Caco-2 (cell line): ENCODE data around the gene ECEL1. TPM values are rescaled to one million over a fixed set of nuclear protein-coding genes. Genes with fewer than 3 reads are reported as not detected.

Experiments
- BruUV-seq: library from RNA; stranded (reverse); fragments of 400-500 nt; replicated peaks from 2 replicates; lab custom pipeline; 2021; lab: Mats Ljungman, UMichigan
- CTCF ChIA-PET: fragments of 300-600 bp; sonication (Branson Sonifier 250); formaldehyde crosslinking; loops from one replicate; lab custom pipeline; 2022; ENCODE audit warnings: antibody characterized with exemption; lab: Charles Lee
- POLR2A ChIA-PET: fragments of 300-600 bp; sonication (Branson Sonifier 250); formaldehyde crosslinking; loops from one replicate; lab custom pipeline; 2022; ENCODE audit warnings: antibody characterized with exemption; lab: Charles Lee
- DNase-seq, 2 experiments: peaks; one replicate each; pipeline versions ENCODE4 v3.0.0 to v3.0.0-alpha.2; 2020 to 2022
- H3K27me3 ChIP-seq: replicated peaks from 2 replicates; pipeline ENCODE4 v1.6.0; 2011; ENCODE audit warnings: low read length; ENCODE audit not compliant: control insufficient read depth, insufficient read depth
- H3K36me3 ChIP-seq: 2 replicates; pipeline ENCODE4 v1.5.1; 2011; ENCODE audit warnings: low read length; ENCODE audit not compliant: control insufficient read depth, insufficient read depth
- H3K4me1 ChIP-seq: fragments of 250-450 bp; sonication (Bioruptor Pico); 2 replicates; pipeline ENCODE4 v1.5.1; 2020; ENCODE audit warnings: mild to moderate bottlenecking
- H3K4me3 ChIP-seq: 2 replicates; pipeline ENCODE4 v1.5.1; 2011; ENCODE audit warnings: low read depth, mild to moderate bottlenecking, control low read depth, low read length
- H3K9me3 ChIP-seq: fragments of 250-450 bp; sonication (Bioruptor Pico); 2 replicates; pipeline ENCODE4 v1.5.1; 2020; ENCODE audit warnings: mild to moderate bottlenecking, moderate library complexity
- H3K27ac Mint-ChIP-seq: one replicate; pipeline ENCODE4 v1.8.0; 2022; ENCODE audit warnings: mixed read lengths; ENCODE audit not compliant: unreplicated experiment
- H3K27me3 Mint-ChIP-seq: one replicate; pipeline ENCODE4 v1.8.0; 2022; ENCODE audit warnings: mixed read lengths; ENCODE audit not compliant: insufficient read depth, unreplicated experiment
- H3K36me3 Mint-ChIP-seq: one replicate; pipeline ENCODE4 v1.8.0; 2022; ENCODE audit warnings: mild to moderate bottlenecking, mixed read lengths; ENCODE audit not compliant: insufficient read depth, unreplicated experiment
- H3K4me1 Mint-ChIP-seq: one replicate; pipeline ENCODE4 v1.8.0; 2022; ENCODE audit warnings: low read depth, mixed read lengths; ENCODE audit not compliant: unreplicated experiment
- H3K4me3 Mint-ChIP-seq: one replicate; pipeline ENCODE4 v1.8.0; 2022; ENCODE audit warnings: mild to moderate bottlenecking, moderate library complexity, mixed read lengths; ENCODE audit not compliant: unreplicated experiment
- H3K9me3 Mint-ChIP-seq: one replicate; pipeline ENCODE4 v1.8.0; 2022; ENCODE audit warnings: mixed read lengths; ENCODE audit not compliant: unreplicated experiment
- CTCF ChIP-seq, 2 experiments: fragments of 200-600 bp in 1 of 2; IDR thresholded peaks; 1 replicate in 1 of 2; 2 replicates in 1 of 2; pipeline versions ENCODE4 v1.5.1 to v1.8.0; 2011 to 2022; ENCODE audit warnings: antibody characterized with exemption in 1 of 2, control low read depth in 1 of 2, inconsistent platforms in 1 of 2, low read depth in 1 of 2, low read length in 1 of 2, mild to moderate bottlenecking in 1 of 2, moderate library complexity in 1 of 2; ENCODE audit not compliant: insufficient read depth in 1 of 2, severe bottlenecking in 1 of 2, unreplicated experiment in 1 of 2
- intact Hi-C: fragments of 100-400 bp; cut with micrococcal nuclease; formaldehyde crosslinking; loops from one replicate; pipeline ENCODE4 v1.10.0; 2022; ENCODE audit not compliant: unreplicated experiment
- total RNA-seq: library from RNA; stranded (reverse); gene quantifications from 2 replicates; pipeline ENCODE4 v1.2.3, GENCODE V29; 2022

ECEL1 gene
- total RNA-seq, 1 experiment from 2014 or later, result 6.4 TPM

- CTCF ChIA-PET, result no interaction called here
Measured at GRCh38 chr2:232449964-232450363, 37.7 kb downstream of the ECEL1 start.

GRCh38 chr2:232448304-232448690, 39.3 kb downstream of the ECEL1 start:
- Histone ChIP-seq H3K27me3 (no peaks in the 10 kb centered on the region), H3K4me3 (no peak overlapping the region), H3K4me1 (0 out of 2 replicates have a peak, but pooled peaks cover 4% of the 10 kb centered on the region), H3K36me3 (no peaks in the 10 kb centered on the region), H3K9me3 (no peaks in the 10 kb centered on the region)
- DNase-seq, result no peak
- intact Hi-C loops, result no loop called here
- H3K4me3 Mint-ChIP-seq, result no peak overlapping the region
- no peaks in the 10 kb centered on the region for H3K9me3 Mint-ChIP-seq
- no peaks in the 10 kb centered on the region for H3K4me1 Mint-ChIP-seq
- POLR2A ChIA-PET, result no interaction called here
- CTCF ChIA-PET, result no interaction called here
- H3K36me3 Mint-ChIP-seq, result no peaks in the 10 kb centered on the region
- BruUV-seq, result no TSS peak
- no peaks in the 10 kb centered on the region for H3K27me3 Mint-ChIP-seq
- no peak overlapping the region for H3K27ac Mint-ChIP-seq
- no peak for TF ChIP-seq CTCF (IDR thresholded peaks at IDR 0.05; ENCODE audit: insufficient read depth in 1 of 2, low read depth in 1 of 2, low read length in 1 of 2, severe bottlenecking in 1 of 2, unreplicated experiment in 1 of 2)

More at GRCh38 chr2:232449964-232450363, 37.7 kb downstream of the ECEL1 start:
- Mint-ChIP-seq H3K4me3 (no peak overlapping the region), H3K27ac (no peak overlapping the region), H3K9me3 (no peaks in the 10 kb centered on the region), H3K4me1 (no peaks in the 10 kb centered on the region), H3K36me3 (no peaks in the 10 kb centered on the region), H3K27me3 (no peaks in the 10 kb centered on the region)
- intact Hi-C loops, result no loop called here
- Histone ChIP-seq H3K36me3 (no peaks in the 10 kb centered on the region), H3K4me3 (no peak overlapping the region), H3K9me3 (no peaks in the 10 kb centered on the region), H3K27me3 (no peaks in the 10 kb centered on the region), H3K4me1 (no peaks in the 10 kb centered on the region)
- no TSS peak for BruUV-seq
- POLR2A ChIA-PET, result no interaction called here
- no peak for DNase-seq
- TF ChIP-seq CTCF (IDR thresholded peaks at IDR 0.05; ENCODE audit: insufficient read depth in 1 of 2, low read depth in 1 of 2, low read length in 1 of 2, severe bottlenecking in 1 of 2, unreplicated experiment in 1 of 2), result no peak

GRCh38 chr2:232447638-232448303, 39.9 kb downstream of the ECEL1 start:
- no peak overlapping the region for H3K4me3 Mint-ChIP-seq
- no peaks in the 10 kb centered on the region for H3K36me3 Mint-ChIP-seq
- BruUV-seq, result no TSS peak
- no peaks in the 10 kb centered on the region for H3K9me3 Mint-ChIP-seq
- H3K27me3 Mint-ChIP-seq, result no peaks in the 10 kb centered on the region
- no peaks in the 10 kb centered on the region for H3K4me1 Mint-ChIP-seq
- CTCF ChIA-PET, result interaction anchor here (0.7 kb wide), 1 partner anchor 22 kb away, joined by 4 read pairs; no protein-coding TSS in a partner anchor
- H3K27ac Mint-ChIP-seq, result no peak overlapping the region
- H3K36me3 ChIP-seq, result no peaks in the 10 kb centered on the region
- no peak for DNase-seq
- H3K9me3 ChIP-seq, result no peaks in the 10 kb centered on the region
- H3K27me3 ChIP-seq, result no peaks in the 10 kb centered on the region
- no peak overlapping the region for H3K4me3 ChIP-seq
- intact Hi-C loops, result no loop called here
- POLR2A ChIA-PET, result no interaction called here
- TF ChIP-seq CTCF (IDR thresholded peaks at IDR 0.05; ENCODE audit: insufficient read depth in 1 of 2, low read depth in 1 of 2, low read length in 1 of 2, severe bottlenecking in 1 of 2, unreplicated experiment in 1 of 2), result no peak
- 0 out of 2 replicates have a peak, but pooled peaks cover 4% of the 10 kb centered on the region for H3K4me1 ChIP-seq
